Stimulated activated CD4-positive, alpha-beta T cell treated with anti-CD3 and anti-CD28 coated beads, Interleukin-1b, Interleukin-23, amount 100 ng/mL, for 48 hours (primary cell): Measurements from ENCODE around the gene INKA2.

Source experiments
- DNase-seq: peaks from one replicate; pipeline ENCODE4 v3.0.0-alpha.2; 2020

INKA2 gene

DNA sequence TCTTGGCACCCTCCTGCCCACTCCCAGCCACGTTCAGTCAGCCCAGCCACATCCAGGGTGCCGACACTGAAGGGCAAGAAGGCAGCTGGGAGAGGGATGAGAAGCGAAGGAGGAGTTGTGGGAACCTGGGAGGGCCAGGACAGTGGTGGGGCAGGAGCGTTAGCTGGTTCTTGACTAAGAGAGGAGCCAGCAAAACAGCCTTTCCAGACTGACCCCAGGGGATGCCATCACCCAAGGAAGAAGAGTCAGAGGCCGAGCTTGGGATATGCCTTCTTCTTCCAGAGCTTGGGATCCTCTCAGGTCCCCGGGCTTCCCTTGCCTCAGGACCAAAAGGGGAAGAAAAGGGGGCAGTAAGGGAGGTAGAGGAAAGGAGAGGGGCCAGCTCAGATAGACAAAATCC, 7.2 kb downstream of the INKA2 start:
- DNase-seq, result no peak

DNA sequence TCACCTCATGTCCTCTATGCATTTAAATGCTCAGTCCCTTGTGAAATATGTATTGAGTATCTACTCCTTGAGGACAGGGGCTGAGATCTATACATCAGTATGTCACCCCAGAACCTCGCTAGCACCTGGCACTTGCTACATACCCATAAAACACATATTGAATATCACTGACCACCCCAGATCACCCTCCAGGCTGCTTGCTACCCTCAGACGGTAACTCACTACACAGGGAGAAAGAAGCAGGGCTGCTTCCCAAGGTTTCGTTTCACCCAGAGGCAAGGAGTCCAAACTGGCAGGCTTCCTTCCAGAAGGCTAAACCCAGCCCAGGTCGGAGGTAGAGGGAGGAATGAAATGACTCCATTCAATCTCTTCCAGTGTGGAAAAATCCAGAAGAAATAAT, 8.5 kb downstream of the INKA2 start:
- DNase-seq, result no peak

DNA sequence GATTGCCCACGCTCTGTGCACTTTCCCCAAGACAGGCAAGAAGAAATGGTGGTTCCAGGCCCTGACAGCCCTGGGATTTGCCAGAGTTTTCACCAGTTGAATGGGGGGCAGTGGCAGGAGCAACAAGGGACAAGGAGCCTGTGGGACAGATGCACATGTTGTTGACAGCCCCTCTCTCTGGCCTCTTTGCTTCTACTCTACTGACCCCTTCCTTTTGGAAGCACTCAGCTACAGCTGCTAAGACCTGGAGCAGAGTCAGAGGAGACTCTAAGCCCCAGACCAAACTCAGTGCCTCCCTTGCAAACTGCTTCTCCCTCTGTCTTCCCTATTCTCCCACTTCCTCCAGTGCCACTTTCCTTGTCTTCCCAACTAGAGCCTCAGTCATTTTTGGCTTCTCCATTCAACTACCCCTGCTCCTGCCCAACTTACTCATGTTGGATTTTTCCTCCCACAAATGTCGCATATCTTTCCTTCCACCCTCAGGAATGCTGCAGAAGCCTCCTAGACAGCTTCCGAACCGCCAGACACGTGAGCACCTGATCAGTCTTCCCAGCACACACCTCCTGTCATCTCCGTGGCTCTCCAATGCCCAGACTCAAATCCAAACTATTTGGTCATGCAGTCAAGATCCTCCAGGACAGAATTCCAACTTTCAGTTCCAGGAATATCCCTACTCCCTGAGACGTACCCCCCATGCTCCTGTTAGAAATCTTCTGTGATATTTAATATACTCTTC, 9.1 kb downstream of the INKA2 start:
- no peak for DNase-seq

DNA sequence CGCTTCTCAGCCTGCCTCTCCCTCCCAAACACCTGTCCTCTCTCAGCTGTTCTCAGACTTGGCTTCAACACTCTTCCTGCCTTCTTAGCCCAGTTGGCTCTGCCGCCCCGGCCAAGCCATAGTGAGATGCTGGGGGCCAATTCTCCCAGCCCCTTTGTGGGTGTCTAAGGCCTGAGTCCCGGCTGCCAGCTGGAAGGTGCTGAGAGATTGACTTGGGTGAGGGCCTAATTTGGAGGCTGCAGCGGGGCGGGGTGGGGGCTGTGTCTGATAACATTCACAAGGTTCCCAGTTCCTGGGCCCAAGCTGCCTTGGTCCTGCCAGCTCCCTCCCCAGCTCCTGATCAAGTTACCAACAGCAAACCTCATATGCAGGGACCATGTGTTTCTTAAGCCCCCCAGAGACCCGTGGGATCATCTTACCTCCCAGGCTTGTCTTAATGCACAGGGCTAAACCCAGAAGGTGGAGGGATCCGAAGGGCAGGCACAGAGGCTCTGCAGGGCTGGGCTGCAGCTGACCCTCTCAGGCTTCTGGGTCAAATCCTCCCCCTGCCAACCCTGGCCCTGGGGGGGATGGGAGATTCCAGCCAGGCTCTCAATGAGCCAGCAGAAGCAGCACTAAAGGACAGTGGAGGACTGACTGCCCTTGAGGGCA, 9.8 kb downstream of the INKA2 start:
- no peak for DNase-seq

DNA sequence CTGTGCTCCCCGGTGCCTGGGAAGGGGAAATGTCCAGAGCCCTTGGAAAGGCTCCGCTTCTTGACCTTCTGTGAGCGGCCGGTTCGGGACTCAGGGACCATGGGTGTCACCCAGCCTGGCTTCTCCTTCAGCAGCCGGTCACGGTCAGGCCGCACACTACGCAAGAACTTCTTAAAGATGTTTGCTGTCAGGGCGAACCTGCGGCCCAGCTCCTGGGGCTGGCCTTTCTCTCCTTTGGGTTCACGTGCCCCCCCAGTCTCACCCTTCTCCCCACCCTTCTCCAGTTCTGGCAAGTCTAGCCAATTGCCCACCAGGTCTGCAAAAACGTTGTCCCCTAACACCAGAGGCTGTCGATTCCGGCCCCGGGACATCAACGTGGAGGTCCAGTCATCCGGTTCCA, 12.1 kb downstream of the INKA2 start:
- DNase-seq, result no peak

DNA sequence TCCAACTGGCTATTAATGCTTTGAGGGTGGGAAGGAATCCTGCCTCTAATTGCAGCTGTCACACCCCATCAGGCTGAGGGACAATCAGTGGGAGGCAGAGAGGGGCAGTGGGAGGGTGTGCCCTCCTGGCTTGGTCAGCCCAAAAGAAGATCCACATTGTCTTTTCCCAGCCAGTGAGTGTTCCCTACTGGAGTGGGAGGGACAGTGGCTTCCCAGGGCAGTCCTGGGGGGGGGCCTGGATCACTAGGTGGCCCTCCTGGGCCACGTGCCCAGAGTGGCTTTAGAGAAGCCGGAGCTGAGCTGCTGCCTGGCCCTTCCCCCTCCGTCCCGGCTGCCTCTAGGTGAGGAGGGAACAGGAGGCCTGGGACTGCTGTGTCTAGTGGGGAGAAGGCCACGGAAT, 14.0 kb downstream of the INKA2 start:
- DNase-seq, result no peak

DNA sequence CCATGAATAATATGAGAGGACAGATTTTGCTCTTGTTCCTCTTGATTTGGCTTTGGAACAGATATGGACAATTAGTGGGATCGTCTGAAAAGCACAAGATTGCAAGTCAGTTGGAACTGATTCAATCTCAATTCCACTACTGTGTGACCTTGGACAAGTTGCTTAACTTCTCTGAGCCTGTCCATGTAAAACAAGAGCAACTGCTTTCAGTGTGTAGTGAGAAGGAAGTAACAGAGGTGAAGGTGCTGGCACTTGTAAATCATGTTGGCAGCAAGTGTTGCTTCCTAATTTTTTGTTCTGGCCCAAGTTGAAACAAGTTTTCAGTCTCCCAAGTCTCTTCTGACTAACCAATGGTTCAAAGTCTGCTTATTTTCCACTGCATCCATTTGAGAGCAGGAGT, 15.3 kb downstream of the INKA2 start:
- DNase-seq, result no peak

DNA sequence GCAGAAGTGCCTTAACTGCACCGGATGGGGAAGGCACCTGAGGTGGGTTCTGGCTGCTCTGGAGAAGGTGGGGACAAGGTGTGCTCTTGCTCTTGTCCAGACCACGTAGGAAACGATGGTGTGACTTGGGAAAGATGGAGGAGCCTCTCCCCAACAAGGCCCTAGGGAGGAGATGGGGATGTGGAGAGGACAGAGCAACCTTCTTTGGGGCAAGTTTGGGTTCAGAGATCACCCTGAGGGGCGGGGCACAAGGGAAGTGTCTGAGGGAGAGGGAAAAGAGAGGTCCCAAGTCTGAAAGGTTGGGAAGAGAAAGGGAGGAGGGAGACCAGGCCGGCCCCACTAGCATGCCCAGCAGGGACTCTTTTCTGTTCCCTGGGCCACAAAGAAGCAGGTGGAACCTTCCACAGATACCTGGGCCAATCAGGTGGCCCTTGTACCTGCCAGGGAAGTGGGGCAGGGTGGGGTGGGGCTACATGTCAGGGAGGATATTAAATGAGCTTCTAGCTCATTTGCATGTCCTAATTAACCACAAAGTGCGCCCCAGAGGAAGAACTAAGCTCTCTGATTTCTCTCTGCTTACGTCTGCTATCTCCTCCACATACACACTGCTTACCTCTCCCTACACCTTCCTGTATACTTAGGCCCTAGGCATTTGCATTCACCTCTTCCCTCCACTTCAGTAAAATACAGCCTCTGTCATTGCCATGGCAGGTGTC, 15.9 kb downstream of the INKA2 start:
- DNase-seq, result no peak

DNA sequence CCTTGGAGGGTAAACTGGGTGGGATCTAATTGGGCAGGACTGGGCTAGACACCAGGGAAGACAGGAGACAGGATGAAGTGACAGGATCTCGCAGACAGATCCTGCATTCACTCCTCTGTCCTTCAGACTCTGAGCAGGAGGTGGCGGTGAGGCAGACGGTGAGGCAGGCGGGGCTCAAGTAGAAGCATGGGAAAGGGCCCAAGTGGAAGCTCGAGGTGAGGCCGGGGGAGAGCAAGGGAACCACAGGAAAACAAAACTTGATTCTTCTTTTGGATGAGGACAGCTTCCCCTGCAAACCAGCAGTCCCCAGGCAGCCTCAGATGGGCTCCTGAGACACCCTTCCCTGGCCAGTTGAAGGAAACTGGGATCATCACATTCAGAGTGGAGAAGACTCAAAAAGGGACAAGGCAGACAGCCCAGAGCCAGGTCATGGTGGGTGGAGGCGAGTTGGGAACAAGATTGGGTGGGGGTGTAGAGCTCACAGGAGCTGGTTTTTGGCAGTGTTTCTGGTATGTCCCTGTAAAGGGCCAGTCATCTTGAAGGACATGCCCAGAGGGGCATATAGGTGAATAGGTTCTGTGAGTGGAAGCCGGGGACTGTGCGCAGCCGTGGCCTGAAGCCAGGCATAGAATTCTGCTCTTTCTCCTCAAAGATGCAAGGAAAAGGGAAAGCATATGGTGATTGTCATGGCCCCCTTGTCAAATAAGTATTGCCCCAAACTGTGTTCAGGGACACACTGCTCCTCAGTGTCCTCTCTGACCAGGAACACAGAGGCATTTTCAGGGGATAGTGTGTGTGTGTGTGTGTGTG, 18.0 kb downstream of the INKA2 start:
- DNase-seq, result no peak

DNA sequence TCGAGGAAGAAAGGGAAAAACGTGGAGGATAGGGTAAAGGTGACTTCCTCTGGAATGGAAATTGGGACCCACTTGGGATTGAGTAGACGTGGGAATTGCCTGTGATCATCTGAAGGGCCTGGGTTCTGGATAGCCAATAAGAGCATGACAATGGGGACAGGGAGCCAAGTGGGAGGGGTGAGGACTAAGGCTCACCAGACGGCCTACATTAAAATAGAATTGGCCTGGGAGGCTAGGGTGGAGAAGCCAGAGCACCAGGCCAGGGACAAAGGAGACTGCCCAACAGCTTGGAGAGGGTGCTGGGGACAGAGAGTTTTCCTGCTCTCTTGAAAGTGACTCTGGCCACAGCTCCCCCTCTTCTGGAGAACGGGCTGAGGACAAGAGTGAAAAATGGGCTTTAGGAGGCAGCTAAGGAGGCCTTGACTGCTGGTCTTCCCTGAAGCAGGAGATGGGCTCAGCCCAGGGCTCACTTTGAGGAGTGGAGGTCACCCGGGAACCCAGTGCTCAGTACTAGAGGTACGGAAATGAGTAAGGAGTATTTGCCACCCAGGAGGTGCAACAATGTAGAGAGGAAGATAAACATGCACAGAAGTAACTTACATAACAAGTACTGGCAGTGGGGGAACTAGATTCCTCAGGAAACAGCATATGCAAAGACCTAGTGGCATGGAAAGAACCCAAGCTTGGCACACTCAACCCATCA, 18.8 kb downstream of the INKA2 start:
- no peak for DNase-seq

DNA sequence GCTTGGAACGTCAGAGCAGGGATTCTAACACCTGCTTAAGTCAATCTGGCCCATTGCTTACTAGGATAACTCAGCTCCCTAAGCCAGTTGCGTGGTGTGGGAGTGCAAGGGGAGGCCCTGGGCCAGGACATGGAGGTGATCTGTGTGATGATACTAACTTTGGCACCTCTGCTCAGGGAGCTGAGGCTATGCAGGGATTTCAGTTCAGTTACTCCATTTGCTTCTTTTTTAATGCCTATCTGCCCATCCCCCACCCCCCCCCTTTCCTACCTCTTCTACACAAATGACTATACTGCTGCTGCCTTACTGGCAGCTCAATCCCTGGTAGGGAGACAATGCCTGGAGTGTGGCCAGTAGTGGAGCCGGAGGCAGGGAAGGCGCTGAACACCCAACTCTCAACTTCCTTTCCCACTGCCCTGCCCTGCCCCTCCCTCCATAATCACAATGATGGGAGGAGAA, 19.5 kb downstream of the INKA2 start:
- DNase-seq, result no peak

DNA sequence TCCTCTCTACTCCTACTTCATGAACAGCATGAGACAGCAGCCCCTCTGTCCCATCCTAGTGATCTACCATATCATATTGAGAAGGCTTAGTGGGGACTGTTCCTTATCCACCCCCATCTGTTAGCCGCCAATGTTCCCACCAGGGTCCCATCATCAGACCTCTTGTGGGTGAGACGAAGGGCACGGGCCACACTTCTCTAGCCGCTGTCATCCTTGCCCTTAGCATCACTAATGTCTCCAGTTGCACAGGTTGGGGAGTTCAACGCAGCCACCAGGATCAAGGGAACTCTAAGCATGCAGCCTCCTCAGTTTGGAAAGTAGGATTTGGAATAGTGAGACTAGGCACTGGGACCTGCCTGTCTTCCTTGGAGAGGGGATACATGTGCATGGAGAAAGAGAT, 20.1 kb downstream of the INKA2 start:
- DNase-seq, result no peak

DNA sequence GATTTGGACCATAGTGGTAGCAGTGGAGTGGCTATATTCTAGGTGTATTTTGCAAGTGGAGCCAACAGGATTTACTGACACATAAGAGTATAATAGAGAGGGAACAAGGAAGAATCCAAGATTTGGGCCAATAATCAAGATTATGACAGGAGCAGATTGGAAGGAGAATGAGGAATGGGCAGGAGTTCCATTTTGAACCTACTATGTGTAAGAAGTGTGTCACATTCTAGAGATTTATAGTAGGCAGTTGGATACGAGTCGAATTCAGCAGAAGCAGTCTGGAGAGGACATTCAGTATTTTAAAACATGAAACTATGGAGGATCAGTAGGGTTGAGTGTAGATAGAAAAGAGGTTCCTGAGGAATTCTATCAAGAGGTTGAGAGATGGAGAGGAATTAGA, 21.7 kb downstream of the INKA2 start:
- no peak for DNase-seq

DNA sequence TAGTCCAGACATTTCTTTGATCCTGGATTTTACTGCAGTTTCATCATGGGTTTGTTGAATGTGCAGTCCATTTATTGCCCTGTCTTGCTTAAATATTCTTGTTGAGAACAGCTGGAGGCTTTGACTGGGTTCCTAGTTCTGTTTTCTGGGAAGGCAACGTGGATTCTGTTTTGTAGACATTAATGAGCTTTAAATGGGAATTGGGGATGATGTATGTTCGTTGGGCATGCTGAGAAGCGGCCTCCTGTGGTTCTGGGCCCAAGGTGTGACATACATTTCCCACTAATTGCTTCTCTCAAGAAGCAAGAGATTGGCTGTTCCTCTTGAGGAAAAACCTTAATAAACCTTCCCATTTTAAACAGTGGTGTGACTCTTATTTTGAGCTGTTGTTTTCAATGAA, 22.9 kb downstream of the INKA2 start:
- DNase-seq, result no peak

DNA sequence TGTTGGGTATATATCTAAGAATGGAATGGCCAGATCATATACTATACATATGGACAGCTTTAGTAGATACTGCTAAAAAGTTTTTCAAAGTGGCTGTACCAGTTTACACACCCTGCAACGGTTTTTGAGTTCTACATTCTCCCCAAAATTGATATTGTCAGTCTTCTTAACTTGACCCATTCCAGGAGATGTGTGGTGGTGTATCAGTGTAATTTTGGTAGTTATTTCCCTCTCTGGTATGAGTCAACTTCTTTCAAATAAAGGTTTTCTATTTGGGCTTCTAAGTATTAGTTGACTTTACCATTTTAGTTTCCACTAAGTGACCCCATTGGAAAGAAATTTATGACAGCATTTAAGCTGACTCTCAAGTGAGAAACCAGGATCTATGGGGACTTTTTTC, 29.2 kb downstream of the INKA2 start:
- DNase-seq, result no peak

DNA sequence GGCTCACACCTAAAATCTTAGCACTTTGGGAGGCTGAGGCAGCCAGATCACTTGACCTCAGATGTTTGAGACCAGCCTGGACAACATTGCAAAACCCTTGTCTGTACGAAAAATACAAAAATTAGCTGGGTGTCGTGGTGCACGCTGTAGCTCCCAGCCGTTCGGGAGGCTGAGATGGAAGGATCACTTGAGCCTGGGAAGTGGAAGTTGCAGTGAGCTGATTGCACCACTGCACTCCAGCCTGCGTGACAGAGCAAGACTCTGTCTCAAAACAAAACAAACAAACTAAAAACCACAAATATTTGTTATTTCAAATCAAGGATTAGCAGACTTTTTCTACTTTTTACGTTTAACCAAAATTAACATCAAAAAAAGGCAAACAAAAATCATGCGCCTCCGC, 31.3 kb downstream of the INKA2 start:
- no peak for DNase-seq

DNA sequence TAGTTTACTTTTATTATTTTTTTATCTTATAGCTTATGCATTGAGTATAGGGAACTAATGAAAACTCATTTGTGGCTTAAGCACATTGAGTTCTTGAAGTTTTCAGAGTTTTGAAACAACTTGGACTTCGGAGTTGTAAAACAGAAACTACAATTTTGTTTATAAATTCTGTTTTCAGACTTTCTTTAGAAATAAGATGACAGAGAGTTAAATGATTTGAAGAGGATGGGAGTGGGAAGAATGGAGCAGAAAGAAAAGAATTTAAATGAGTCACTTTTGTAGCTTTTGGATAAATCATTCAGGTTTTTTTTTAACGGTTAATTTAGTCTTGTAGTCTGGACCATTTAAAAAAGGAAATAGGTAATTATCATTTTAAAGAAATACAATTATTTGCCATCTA, 32.3 kb downstream of the INKA2 start:
- DNase-seq, result no peak

DNA sequence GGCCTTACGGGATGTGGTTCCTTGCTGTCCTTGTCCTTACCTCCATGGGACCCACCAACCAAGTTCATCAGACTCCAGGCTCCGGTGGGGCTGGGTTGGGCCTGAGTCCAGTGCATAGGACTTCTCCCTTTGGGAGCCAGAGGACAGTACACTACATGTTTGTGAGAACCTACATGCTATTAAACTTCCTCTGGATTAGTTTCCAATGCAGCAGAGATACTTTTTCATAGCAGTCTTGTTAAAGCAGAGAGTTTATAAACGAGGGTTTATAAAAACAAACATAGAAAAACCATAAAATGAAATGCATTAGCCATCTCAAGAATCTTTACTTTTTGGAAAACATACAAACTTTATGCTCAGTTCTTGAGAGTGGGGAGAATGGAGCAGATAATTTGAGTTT, 33.4 kb downstream of the INKA2 start:
- no peak for DNase-seq

DNA sequence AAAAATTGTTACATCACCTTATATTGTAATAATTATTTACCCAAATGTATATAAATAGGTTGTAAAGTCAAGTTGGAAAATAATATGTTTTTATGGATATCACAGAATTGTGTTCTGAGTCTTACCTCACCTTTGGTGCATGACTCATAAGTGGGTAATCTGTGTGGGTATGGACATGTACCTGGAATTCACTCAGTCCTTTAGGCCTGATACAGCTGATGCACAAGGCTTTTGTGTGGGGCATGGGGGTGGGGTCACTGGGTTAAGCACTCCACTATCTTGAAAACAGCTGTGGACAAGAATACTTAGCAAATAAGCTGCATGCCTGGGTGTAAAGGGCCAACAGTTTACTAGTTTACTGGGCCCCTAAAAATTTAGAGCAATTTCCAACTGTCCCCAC, 34.4 kb downstream of the INKA2 start:
- no peak for DNase-seq

DNA sequence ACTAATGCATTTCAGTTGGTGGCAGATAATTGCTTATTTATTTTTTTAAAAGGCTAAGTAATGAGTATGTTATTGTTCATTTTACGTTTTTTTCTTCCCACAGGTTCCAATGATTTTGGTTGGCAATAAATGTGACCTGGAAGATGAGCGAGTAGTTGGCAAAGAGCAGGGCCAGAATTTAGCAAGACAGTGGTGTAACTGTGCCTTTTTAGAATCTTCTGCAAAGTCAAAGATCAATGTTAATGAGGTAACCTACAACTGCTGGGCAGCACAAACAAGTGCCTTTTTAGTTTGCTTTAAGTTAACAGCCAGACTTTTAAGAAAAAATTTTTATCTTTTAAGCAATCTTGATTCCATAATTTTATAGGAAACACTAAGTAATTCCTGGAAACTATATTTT, 35.0 kb downstream of the INKA2 start:
- no peak for DNase-seq

DNA sequence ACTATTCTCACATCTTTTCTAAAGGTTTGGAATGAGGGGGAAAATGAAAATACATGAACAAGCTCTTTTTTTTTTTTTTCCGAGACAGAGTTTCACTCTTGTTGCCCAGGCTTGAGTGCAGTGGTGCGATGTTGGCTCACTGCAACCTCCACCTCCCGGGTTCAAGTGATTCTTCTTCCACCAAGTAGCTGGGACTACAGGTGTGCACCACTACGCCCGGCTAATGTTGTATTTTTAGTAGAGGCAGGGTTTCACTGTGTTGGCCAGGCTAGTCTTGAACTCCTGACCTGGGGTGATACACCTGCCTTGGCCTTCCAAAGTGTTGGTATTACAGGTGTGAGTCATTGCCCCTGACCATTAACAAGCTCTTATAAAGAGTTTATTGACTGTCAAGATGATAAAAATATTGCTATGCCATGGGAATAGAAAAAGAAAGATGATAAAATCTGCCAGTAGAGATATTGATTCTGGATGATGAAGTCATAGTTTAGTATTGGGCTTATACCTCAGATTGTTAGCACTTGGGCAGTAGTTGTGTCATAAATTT, 36.6 kb downstream of the INKA2 start:
- no peak for DNase-seq

DNA sequence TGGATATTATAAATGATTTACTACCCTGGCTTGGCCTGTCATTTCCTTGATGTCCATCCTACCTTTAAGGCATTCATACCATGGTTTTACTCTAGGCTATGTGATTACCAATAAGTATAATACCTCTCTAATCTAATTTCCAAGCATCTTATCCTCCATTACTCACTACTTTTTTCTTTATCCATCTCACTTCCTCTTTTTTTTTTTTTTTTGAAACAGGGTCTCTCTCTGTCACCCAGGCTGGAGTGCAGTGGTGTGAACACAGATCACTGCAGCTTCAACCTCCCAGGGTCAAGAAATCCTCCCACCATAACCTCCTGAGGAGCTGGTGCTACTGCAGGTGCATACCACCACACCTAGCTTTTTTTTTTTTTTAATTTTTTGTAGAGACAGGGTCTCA, 39.9 kb downstream of the INKA2 start:
- no peak for DNase-seq
